ENCODE data around the gene CHD9NB.

GRCh38 chr16:53053967-53054669, 1.4 kb upstream of the CHD9NB start:
- no peak for TF ChIP-seq CTCF (IDR thresholded peaks at IDR 0.05; ENCODE audit: low read depth, low read length)
- no peak for TF ChIP-seq EZH2phosphoT487 (IDR thresholded peaks at IDR 0.05; ENCODE audit: low read depth)

Measured in OCI-LY3 (cell line).